ENCODE data around the gene PTPRU.

Gene PTPRU

DNA sequence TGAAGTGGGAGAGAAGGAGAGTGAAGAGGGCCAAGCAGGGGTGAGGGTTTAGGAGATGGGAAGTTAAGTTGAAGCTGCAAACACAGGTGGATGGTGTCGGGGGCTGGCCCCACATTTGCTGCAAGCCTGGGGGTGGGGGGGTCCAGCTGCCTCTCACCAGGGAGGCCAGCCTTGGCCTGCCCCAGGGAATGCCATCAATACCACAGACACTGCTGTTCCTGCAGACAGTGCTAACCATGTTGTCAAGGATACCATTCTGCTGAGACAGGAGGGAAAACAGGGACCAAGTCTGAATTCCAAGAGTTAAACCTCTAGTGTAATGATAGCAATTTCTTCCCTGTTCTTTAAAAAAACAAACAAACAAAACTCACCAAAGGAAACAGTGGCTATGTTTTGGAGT lies 13.6 kb upstream of the PTPRU start:
- TF ChIP-seq, protein P1, sequence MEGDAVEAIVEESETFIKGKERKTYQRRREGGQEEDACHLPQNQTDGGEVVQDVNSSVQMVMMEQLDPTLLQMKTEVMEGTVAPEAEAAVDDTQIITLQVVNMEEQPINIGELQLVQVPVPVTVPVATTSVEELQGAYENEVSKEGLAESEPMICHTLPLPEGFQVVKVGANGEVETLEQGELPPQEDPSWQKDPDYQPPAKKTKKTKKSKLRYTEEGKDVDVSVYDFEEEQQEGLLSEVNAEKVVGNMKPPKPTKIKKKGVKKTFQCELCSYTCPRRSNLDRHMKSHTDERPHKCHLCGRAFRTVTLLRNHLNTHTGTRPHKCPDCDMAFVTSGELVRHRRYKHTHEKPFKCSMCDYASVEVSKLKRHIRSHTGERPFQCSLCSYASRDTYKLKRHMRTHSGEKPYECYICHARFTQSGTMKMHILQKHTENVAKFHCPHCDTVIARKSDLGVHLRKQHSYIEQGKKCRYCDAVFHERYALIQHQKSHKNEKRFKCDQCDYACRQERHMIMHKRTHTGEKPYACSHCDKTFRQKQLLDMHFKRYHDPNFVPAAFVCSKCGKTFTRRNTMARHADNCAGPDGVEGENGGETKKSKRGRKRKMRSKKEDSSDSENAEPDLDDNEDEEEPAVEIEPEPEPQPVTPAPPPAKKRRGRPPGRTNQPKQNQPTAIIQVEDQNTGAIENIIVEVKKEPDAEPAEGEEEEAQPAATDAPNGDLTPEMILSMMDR (IDR thresholded peaks at IDR 0.05; ENCODE audit: extremely low read depth, missing control alignments), result no peak
- no peak for DNase-seq (ENCODE audit: low spot score)

DNA sequence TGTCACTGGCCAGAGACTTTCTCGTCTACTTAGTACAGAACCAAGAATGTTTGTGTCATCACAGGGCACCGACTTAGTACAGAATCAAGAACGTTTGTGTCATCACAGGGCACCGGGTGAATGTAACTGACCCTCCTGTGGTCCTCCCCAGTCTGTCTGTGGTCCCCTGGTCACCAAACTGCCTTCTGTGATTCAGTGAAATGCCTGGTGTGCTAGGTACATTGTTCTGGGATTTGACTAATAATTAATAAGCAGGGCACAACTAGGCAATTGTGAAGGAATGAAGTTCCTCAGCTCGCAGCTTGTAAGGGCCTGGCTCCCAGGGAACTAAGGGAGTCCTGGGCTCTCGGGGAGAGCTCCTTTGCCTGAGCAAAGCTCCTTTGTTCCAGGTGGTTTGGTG lies 12.8 kb upstream of the PTPRU start:
- DNase-seq (ENCODE audit: low spot score), result no peak
- TF ChIP-seq, protein P1 (IDR thresholded peaks at IDR 0.05; ENCODE audit: extremely low read depth, missing control alignments), result no peak

DNA sequence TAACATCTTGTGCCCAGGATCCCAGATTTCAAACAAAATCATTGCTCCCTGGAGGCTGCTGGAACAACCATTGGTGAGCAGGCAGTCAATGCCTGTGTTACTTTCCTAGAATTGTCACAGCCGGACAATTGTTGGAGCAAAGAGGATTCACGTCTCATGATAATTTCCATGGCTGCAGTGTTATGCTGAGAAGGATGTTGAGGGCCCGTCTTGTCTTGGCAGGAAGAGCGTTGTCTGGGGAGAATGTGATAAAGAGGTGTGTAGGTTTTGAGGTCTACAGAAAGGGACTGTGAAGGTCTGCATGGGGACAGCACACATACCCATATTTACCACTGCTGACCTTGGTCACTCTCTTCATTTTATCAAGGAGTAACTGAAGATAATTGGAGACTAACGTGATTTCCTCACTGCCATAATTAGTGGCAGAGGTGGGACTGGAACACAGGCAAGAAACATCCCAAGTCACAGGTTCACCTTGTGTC lies 11.9 kb upstream of the PTPRU start:
- TF ChIP-seq, protein P1 (IDR thresholded peaks at IDR 0.05; ENCODE audit: extremely low read depth, missing control alignments), result no peak
- DNase-seq (ENCODE audit: low spot score), result no peak

DNA sequence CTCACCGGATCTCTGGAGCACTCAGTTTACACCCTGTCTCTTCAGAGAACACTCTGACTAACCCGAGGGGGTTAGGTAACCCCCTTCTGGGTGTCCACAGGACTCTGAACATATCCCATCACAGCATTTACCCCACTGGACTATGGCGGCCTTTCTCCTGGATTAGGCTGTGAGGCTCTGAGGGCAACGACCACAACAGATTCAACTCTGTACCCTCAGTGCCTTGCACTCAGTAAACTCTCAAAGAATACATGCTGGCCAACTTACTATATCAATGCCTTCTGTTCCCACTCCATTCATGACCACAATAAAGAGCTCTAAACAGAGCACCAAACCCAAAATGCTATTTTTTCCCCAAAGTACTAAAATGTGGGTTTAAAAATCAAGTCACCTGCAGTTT lies 11.0 kb upstream of the PTPRU start:
- no peak for DNase-seq (ENCODE audit: low spot score)

DNA sequence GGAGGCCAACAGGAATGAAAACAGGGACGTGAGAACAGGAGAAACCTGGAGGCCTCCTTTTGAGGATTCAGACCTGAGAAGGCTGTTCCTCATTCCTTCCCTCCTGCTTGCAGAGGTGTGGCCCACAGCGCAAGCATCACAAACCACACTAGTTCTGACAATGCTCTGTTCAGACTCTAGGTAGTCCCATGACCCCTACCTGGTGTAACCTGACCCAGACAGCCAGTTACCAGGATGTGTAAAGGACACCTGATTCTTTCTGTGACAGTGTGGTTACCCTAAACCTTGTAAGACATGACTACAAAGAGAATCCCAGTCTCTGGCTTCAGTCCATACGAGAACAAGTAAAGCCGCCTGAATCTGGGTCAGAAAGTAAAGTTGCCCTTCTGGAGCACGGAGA lies 8.8 kb upstream of the PTPRU start:
- DNase-seq (ENCODE audit: low spot score), result no peak
- TF ChIP-seq, protein P1 (IDR thresholded peaks at IDR 0.05; ENCODE audit: extremely low read depth, missing control alignments), result no peak

More for the DNA sequence above, 11.0 kb upstream of the PTPRU start:
- TF ChIP-seq, protein P1 (IDR thresholded peaks at IDR 0.05; ENCODE audit: extremely low read depth, missing control alignments), result no peak

DNA sequence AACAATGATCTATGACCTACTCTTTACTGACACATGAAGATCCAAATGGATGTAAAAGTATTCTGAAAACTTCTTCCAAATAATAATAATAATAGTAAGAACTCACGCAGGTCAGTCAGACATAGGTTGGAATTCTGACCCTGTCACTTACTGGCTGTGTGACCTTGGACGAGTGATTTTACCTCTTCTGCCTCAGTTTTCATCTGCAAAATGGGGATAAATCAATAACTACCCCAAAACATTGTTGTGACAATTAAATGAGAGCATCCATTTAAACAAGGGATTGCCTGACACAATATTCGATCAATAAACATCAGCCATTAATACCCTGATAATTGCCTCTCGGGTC lies 6.1 kb upstream of the PTPRU start:
- DNase-seq (ENCODE audit: low spot score), result no peak
- TF ChIP-seq, protein P1 (IDR thresholded peaks at IDR 0.05; ENCODE audit: extremely low read depth, missing control alignments), result no peak

DNA sequence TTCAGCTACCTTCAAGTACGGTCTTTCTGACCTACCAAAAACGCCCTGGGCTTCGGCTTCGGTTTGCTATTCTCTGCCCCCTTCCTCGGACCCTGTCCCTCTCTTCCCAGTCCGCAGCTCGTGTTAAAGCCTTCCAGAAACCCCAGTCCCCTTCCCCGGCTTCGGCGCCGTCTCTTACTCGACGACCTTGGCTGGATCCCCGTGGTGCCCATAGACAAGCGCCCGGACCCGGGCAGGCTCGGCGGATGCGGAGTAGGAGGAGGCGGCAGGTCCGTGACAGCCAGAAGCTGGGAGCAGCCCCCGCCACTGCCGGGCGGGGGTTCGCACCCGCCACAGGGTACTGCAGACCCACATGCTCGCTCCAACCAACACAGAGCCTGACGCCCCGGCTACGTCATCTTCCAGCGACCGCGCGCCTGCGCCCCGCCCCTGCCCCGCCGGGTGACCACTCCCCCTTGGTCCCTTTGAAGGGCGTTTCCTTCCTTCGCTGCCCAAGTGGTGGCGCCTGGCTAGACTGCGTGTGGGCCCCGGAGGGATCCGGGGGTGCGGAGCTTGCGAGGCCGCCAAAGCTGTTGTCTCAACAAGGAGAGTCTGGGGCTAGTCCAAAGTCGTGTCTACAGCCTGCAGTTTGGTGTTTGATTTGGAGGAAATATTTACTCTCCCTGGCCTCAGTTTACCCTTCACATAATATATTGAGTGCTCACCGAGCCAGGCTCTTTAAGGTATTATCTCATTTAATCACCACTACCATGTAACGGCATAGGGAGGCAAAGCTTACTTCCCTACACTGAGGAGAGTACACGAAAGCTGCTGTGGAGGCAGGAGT lies 5.6 kb upstream of the PTPRU start, which contains the start of gene MECR:
Gene MECR (minus strand): TSS at position 382 of the 826 bp plus-strand sequence. CDS start 28 bp downstream, at position 354.
- TF ChIP-seq, protein P1 (IDR thresholded peaks at IDR 0.05; ENCODE audit: extremely low read depth, missing control alignments), result peak; percentile 23
- DNase-seq (ENCODE audit: low spot score), result peak; percentile 96
